Measurements from ENCODE around the gene MCTP1.

- no peak for TF ChIP-seq MAX (IDR thresholded peaks at IDR 0.05)
- TF ChIP-seq TAF1 (IDR thresholded peaks at IDR 0.05; ENCODE audit: low read depth, low read length): no peak
- no peak for TF ChIP-seq CTCF (IDR thresholded peaks at IDR 0.05; ENCODE audit: control extremely low read depth in 1 of 3, insufficient read depth in 1 of 3, low read depth in 1 of 3, low read length in 3 of 3)
- no peak for TF ChIP-seq JUN (IDR thresholded peaks at IDR 0.05; ENCODE audit: low read depth, low read length)
- TF ChIP-seq TCF12 (IDR thresholded peaks at IDR 0.05; ENCODE audit: low read depth, low read length): no peak
- TF ChIP-seq EZH2 (IDR thresholded peaks at IDR 0.05; ENCODE audit: low read depth, low read length, severe bottlenecking): no peak
- no peak for TF ChIP-seq SUZ12 (IDR thresholded peaks at IDR 0.05; ENCODE audit: low read length)
- no peak for TF ChIP-seq CBX5 (IDR thresholded peaks at IDR 0.05; ENCODE audit: low read depth, low read length)
- no peak for TF ChIP-seq ATF2 (IDR thresholded peaks at IDR 0.05; ENCODE audit: low read length)
- no peak for TF ChIP-seq USF2 (IDR thresholded peaks at IDR 0.05; ENCODE audit: low read length)
- TF ChIP-seq RFX5 (IDR thresholded peaks at IDR 0.05; ENCODE audit: borderline replicate concordance, low read depth, low read length): no peak
These were observed 242.9 kb downstream of the MCTP1 start for GRCh38 chr5:95042037-95042436.

Data from H1 (cell line).